ENCODE measurements around the gene CRABP2. TPM values are rescaled to one million over a fixed set of nuclear protein-coding genes. Genes with fewer than 3 reads are reported as not detected.

The CRABP2 gene
- total and polyA plus RNA-seq, 2 donors (not counting 1 experiment from before 2014, with no cell fraction given) = 0.89 to 1.2 TPM

DNA sequence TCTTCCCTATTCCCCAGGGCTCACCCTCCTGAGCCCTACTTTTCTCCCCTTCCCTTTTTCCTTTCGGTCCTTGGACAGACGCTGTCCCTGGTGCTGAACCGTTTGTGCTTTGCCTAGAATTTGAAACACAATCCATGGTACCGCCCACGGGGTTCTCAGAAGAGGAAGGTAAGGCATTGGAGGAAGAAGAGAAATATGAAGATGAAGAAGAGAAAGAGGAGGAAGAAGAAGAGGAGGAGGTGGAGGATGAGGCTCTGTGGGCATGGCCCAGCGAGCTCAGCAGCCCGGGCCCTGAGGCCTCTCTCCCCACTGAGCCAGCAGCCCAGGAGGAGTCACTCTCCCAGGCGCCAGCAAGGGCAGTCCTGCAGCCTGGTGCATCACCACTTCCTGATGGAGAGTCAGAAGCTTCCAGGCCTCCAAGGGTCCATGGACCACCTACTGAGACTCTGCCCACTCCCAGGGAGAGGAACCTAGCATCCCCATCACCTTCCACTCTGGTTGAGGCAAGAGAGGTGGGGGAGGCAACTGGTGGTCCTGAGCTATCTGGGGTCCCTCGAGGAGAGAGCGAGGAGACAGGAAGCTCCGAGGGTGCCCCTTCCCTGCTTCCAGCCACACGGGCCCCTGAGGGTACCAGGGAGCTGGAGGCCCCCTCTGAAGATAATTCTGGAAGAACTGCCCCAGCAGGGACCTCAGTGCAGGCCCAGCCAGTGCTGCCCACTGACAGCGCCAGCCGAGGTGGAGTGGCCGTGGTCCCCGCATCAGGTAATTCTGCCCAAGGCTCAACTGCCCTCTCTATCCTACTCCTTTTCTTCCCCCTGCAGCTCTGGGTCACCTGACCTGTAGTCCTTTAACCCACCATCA is 53.0 kb downstream of the CRABP2 start:
- H2AFZ ChIP-seq (ENCODE audit: insufficient read depth, low read depth, low read length, poor library complexity, severe bottlenecking) = no peak overlapping the region
- H3K4me3 ChIP-seq (ENCODE audit: control extremely low read depth in 1 of 5, extremely low read depth in 1 of 5, insufficient read depth in 1 of 5, low read depth in 2 of 5, low read length in 4 of 5) = no peak overlapping the region
- intact Hi-C loops (cut with micrococcal nuclease) = no loop called here
- no peaks in the 10 kb centered on the region for H4K20me1 ChIP-seq (ENCODE audit: control insufficient read depth, insufficient read depth, low read length, poor library complexity, severe bottlenecking)
- DNase-seq (no peak), ATAC-seq (ENCODE audit: low read depth) (no peak)
- POLR2A ChIA-PET = no interaction called here
- H3K9me3 ChIP-seq (ENCODE audit: control extremely low read depth in 1 of 3, control insufficient read depth in 2 of 3, insufficient read depth in 1 of 3, low read length in 2 of 3) = peaks cover 0 to 5% (median 0%) of the 10 kb centered on the region in 3 donors
- Mint-ChIP-seq H3K4me1 (peaks cover 18% of the 10 kb centered on the region), H3K4me3 (no peak overlapping the region), H3K27me3 (peaks cover 85% of the 10 kb centered on the region), H3K9me3 (ENCODE audit: insufficient read depth) (no peaks in the 10 kb centered on the region), H3K27ac (no peak overlapping the region)
- CTCF ChIA-PET = interaction anchor here (0.8 to 1.2 kb wide), 5 partner anchors 25 to 267 kb away, joined by 3 read pairs; partner anchors contain the start of gene HAPLN2
- H3K27ac ChIP-seq (ENCODE audit: low read length in 2 of 2) = no peak overlapping the region
- H3K27me3 ChIP-seq (replicated peaks in 1 of 4; ENCODE audit: control extremely low read depth in 1 of 4, control insufficient read depth in 3 of 4, insufficient read depth in 4 of 4, low read length in 3 of 4) = peaks cover 0 to 93% (median 50%) of the 10 kb centered on the region in 4 experiments
- H3K79me2 ChIP-seq (ENCODE audit: control insufficient read depth, insufficient read depth, low read length) = no peaks in the 10 kb centered on the region
- no peak overlapping the region for H3K9ac ChIP-seq (ENCODE audit: low read length)
- H3K4me2 ChIP-seq (replicated peaks; ENCODE audit: low read depth, low read length, poor library complexity, severe bottlenecking) = no peak overlapping the region
- peaks cover 16 to 17% of the 10 kb centered on the region in 2 donors for H3K4me1 ChIP-seq (ENCODE audit: control insufficient read depth in 2 of 2, insufficient read depth in 2 of 2, low read length in 2 of 2)
- TF ChIP-seq, protein P1, sequence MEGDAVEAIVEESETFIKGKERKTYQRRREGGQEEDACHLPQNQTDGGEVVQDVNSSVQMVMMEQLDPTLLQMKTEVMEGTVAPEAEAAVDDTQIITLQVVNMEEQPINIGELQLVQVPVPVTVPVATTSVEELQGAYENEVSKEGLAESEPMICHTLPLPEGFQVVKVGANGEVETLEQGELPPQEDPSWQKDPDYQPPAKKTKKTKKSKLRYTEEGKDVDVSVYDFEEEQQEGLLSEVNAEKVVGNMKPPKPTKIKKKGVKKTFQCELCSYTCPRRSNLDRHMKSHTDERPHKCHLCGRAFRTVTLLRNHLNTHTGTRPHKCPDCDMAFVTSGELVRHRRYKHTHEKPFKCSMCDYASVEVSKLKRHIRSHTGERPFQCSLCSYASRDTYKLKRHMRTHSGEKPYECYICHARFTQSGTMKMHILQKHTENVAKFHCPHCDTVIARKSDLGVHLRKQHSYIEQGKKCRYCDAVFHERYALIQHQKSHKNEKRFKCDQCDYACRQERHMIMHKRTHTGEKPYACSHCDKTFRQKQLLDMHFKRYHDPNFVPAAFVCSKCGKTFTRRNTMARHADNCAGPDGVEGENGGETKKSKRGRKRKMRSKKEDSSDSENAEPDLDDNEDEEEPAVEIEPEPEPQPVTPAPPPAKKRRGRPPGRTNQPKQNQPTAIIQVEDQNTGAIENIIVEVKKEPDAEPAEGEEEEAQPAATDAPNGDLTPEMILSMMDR (IDR thresholded peaks at IDR 0.05) = no peak
- TF ChIP-seq EZH2 (IDR thresholded peaks at IDR 0.05; ENCODE audit: borderline replicate concordance, insufficient read depth, low read depth, low read length, poor library complexity, severe bottlenecking) = no peak
- 58% methylated on average over 13 of the region's 16 CpGs for WGBS (ENCODE audit: insufficient coverage)
- H3K36me3 ChIP-seq (replicated peaks in 1 of 2; ENCODE audit: control extremely low read depth in 1 of 2, control insufficient read depth in 1 of 2, extremely low read depth in 1 of 2, insufficient read depth in 2 of 2, low read length in 1 of 2) = no peaks in the 10 kb centered on the region

Other genes starting within 250 kb of the CRABP2 start
- 127 and 128 TPM in 2 replicates for gene MEF2D, start 204.8 kb downstream of the CRABP2 start, total RNA-seq
- gene MEF2D, start 204.8 kb downstream of the CRABP2 start, polyA plus RNA-seq = 65.6 and 81.2 TPM in 2 replicates
- 0.07 TPM in 2 replicates for gene IQGAP3, start 133.0 kb downstream of the CRABP2 start, total RNA-seq
- gene IQGAP3, start 133.0 kb downstream of the CRABP2 start, polyA plus RNA-seq = 0.07 and 0.12 TPM in 2 replicates
- gene TTC24, start 125.9 kb downstream of the CRABP2 start, total RNA-seq = 26.6 and 29.8 TPM in 2 replicates
- gene TTC24, start 125.9 kb downstream of the CRABP2 start, polyA plus RNA-seq = 24.3 and 30.7 TPM in 2 replicates
- gene NAXE, start 113.8 kb downstream of the CRABP2 start, total RNA-seq = 56.9 and 59.7 TPM in 2 replicates
- 35.7 and 42.8 TPM in 2 replicates for gene NAXE, start 113.8 kb downstream of the CRABP2 start, polyA plus RNA-seq
- 31.4 and 38.3 TPM in 2 replicates for gene GPATCH4, start 104.1 kb downstream of the CRABP2 start, total RNA-seq
- 11.3 and 25.1 TPM in 2 replicates for gene GPATCH4, start 104.1 kb downstream of the CRABP2 start, polyA plus RNA-seq
- gene HAPLN2, start 86.2 kb downstream of the CRABP2 start, total RNA-seq = 0.36 TPM in 1 of 2 replicates, not detected in the other
- 0.13 and 0.19 TPM in 2 replicates for gene HAPLN2, start 86.2 kb downstream of the CRABP2 start, polyA plus RNA-seq
- gene BCAN, start 63.5 kb downstream of the CRABP2 start, total RNA-seq = not detected in 2 replicates
- gene BCAN, start 63.5 kb downstream of the CRABP2 start, polyA plus RNA-seq = not detected in 2 replicates
- 0.05 TPM in 1 of 2 replicates, not detected in the other for gene NES, start 28.2 kb downstream of the CRABP2 start, total RNA-seq
- gene NES, start 28.2 kb downstream of the CRABP2 start, polyA plus RNA-seq = not detected in 2 replicates
- gene METTL25B, start 22.9 kb upstream of the CRABP2 start, total RNA-seq = 81.1 and 85.3 TPM in 2 replicates
- gene METTL25B, start 22.9 kb upstream of the CRABP2 start, polyA plus RNA-seq = 63.1 and 78.3 TPM in 2 replicates
- 51.7 and 52.5 TPM in 2 replicates for gene ISG20L2, start 23.2 kb upstream of the CRABP2 start, total RNA-seq
- 28.8 and 30.1 TPM in 2 replicates for gene ISG20L2, start 23.2 kb upstream of the CRABP2 start, polyA plus RNA-seq
- 34.6 and 41.1 TPM in 2 replicates for gene MRPL24, start 35.5 kb upstream of the CRABP2 start, total RNA-seq
- gene MRPL24, start 35.5 kb upstream of the CRABP2 start, polyA plus RNA-seq = 23.0 and 39.4 TPM in 2 replicates
- 89.9 and 91.2 TPM in 2 replicates for gene HDGF, start 46.1 kb upstream of the CRABP2 start, total RNA-seq
- 40.3 and 53.1 TPM in 2 replicates for gene HDGF, start 46.1 kb upstream of the CRABP2 start, polyA plus RNA-seq
- 83.4 and 91.0 TPM in 2 replicates for gene PRCC, start 62.0 kb upstream of the CRABP2 start, total RNA-seq
- gene PRCC, start 62.0 kb upstream of the CRABP2 start, polyA plus RNA-seq = 45.1 and 55.7 TPM in 2 replicates
- 2.1 and 3.9 TPM in 2 replicates for gene SH2D2A, start 111.3 kb upstream of the CRABP2 start, total RNA-seq
- 0.73 and 1.0 TPM in 2 replicates for gene SH2D2A, start 111.3 kb upstream of the CRABP2 start, polyA plus RNA-seq
- gene INSRR, start 153.5 kb upstream of the CRABP2 start, total RNA-seq = not detected in 2 replicates
- gene INSRR, start 153.5 kb upstream of the CRABP2 start, polyA plus RNA-seq = not detected in 2 replicates
- not detected in 2 replicates for gene NTRK1, start 155.3 kb upstream of the CRABP2 start, total RNA-seq
- gene NTRK1, start 155.3 kb upstream of the CRABP2 start, polyA plus RNA-seq = not detected in 2 replicates
- not detected in 2 replicates for gene PEAR1, start 188.1 kb upstream of the CRABP2 start, total RNA-seq
- gene PEAR1, start 188.1 kb upstream of the CRABP2 start, polyA plus RNA-seq = 0.03 and 0.09 TPM in 2 replicates
- not detected in 2 replicates for gene LRRC71, start 215.0 kb upstream of the CRABP2 start, total RNA-seq
- gene LRRC71, start 215.0 kb upstream of the CRABP2 start, polyA plus RNA-seq = not detected in 2 replicates